ENCODE data around the gene ZNF407. TPM values are rescaled to one million over a fixed set of nuclear protein-coding genes. Genes with fewer than 3 reads are reported as not detected.

ZNF407 gene
- total RNA-seq, 4 donors from 2014 or later = 18.1 to 29.1 (median 19.7) TPM

DNA sequence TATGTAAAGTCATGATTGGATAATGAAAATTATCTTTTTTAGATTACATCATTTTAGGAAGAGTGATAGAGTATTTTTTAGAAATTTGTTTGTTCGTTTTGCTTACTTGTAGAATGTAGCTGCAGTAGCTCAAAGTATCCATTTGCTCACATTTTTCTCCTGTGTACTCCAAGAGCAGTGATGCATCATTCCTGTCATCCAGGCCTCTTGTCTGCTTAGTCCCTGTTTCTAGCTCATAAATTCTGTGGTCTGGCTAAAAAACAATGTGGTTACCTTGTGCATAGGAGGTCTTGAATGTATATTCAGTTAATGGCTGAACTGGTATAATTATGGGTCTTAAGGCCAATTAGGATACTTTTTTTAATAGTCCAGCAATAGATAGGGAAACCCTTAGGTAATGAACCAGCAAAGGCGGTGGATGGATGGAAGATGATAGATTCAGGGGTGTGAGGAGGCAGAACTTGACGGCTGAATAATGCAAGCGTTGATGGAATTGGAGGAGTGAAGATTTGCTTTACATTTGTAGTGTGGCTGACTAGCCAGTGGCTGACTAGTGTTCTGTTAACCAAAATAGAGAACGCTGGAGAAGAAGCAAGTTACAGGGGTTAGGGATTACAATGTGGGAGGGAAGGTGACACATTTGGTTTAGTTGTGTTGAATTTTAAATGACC is 145.0 kb downstream of the ZNF407 start:
- no peak for ATAC-seq
- Histone ChIP-seq H3K9me3 (no peaks in the 10 kb centered on the region), H3K27me3 (no peaks in the 10 kb centered on the region), H3K4me1 (no peaks in the 10 kb centered on the region), H3K27ac (no peak overlapping the region), H3K36me3 (no peaks in the 10 kb centered on the region), H3K4me3 (no peak overlapping the region)
- 87 to 94% methylated on average over 2 to 5 of the region's 5 CpGs for WGBS, 2 donors (ENCODE audit: low coverage in 1 of 2)
- TF ChIP-seq POLR2A (IDR thresholded peaks at IDR 0.05) (no peak), EP300 (IDR thresholded peaks at IDR 0.05) (no peak), POLR2AphosphoS5 (IDR thresholded peaks at IDR 0.05) (no peak)
- TF ChIP-seq, protein P1, sequence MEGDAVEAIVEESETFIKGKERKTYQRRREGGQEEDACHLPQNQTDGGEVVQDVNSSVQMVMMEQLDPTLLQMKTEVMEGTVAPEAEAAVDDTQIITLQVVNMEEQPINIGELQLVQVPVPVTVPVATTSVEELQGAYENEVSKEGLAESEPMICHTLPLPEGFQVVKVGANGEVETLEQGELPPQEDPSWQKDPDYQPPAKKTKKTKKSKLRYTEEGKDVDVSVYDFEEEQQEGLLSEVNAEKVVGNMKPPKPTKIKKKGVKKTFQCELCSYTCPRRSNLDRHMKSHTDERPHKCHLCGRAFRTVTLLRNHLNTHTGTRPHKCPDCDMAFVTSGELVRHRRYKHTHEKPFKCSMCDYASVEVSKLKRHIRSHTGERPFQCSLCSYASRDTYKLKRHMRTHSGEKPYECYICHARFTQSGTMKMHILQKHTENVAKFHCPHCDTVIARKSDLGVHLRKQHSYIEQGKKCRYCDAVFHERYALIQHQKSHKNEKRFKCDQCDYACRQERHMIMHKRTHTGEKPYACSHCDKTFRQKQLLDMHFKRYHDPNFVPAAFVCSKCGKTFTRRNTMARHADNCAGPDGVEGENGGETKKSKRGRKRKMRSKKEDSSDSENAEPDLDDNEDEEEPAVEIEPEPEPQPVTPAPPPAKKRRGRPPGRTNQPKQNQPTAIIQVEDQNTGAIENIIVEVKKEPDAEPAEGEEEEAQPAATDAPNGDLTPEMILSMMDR (IDR thresholded peaks at IDR 0.05) = no peak

DNA sequence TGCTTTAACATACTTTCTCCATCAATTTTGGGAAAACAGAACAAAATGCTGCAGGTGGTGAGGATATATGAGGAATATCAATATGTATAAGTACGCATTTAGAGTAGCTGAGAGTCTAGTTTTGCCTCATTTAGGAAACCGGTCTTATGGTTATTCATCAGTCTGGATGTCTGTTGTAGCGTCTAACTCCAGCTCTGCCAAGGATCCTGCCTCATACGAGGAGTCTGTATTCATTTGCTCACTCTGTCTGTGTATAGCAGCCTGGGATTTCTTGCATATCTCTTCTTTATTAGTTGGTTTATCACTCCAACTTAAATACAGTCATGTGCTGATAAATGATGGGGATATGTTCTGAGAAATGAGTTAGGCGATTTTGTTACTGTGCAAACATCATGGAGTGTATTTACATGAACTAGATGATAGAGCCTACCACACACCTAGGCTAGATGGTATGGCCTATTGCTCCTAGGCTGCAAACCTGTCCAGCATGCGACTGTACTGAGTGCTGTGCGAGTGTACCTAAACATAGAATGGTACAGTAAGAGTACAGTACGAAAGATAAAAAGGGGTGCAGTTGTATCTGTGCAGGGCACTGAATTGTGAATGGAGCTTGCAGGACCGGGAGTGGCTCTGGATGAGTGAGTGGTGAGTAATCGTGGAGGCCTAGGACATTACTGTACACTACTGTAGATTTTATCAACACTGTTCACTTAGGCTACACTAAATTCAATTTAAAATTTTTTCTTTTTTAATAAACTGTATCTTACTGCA is 148.1 kb downstream of the ZNF407 start:
- TF ChIP-seq POLR2AphosphoS5 (IDR thresholded peaks at IDR 0.05) (no peak), EP300 (IDR thresholded peaks at IDR 0.05) (no peak), POLR2A (IDR thresholded peaks at IDR 0.05) (no peak)
- TF ChIP-seq, protein P1 (IDR thresholded peaks at IDR 0.05) = no peak
- H3K36me3 ChIP-seq = no peaks in the 10 kb centered on the region
- H3K4me3 ChIP-seq = no peak overlapping the region
- no peaks in the 10 kb centered on the region for H3K9me3 ChIP-seq
- 70 to 87% methylated on average over 10 of the region's 10 CpGs for WGBS, 2 donors (ENCODE audit: low coverage in 1 of 2)
- H3K4me1 ChIP-seq = no peaks in the 10 kb centered on the region
- no peak overlapping the region for H3K27ac ChIP-seq
- H3K27me3 ChIP-seq = no peaks in the 10 kb centered on the region
- no peak for ATAC-seq

DNA sequence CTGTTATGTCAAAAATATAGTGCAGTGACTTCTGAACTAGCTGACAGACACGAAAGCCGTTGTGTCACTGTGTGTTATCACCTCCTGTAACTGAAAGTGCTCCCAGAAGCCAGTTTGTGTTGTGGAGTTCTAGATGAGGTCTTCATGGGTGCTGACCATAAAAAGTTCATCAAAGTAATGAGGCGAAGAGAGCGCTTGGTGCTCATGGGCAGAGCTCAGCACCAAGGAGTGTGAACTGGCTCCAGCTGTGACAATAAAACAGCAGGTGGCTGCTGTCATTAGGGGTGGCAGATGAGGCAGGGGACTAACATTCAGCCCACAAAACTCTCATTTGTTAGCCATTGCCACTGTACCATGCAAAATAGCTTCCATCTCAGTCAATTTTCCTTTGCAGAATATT is 151.1 kb downstream of the ZNF407 start:
- Histone ChIP-seq H3K27ac (no peak overlapping the region), H3K9me3 (no peaks in the 10 kb centered on the region), H3K36me3 (no peaks in the 10 kb centered on the region), H3K27me3 (no peaks in the 10 kb centered on the region), H3K4me3 (no peak overlapping the region), H3K4me1 (no peaks in the 10 kb centered on the region)
- TF ChIP-seq, protein P1 (IDR thresholded peaks at IDR 0.05) = no peak
- TF ChIP-seq POLR2A (IDR thresholded peaks at IDR 0.05) (no peak), POLR2AphosphoS5 (IDR thresholded peaks at IDR 0.05) (no peak), EP300 (IDR thresholded peaks at IDR 0.05) (no peak)
- 89% methylated on average over 3 to 4 of the region's 4 CpGs for WGBS, 2 donors (ENCODE audit: low coverage in 1 of 2)
- no peak for ATAC-seq

DNA sequence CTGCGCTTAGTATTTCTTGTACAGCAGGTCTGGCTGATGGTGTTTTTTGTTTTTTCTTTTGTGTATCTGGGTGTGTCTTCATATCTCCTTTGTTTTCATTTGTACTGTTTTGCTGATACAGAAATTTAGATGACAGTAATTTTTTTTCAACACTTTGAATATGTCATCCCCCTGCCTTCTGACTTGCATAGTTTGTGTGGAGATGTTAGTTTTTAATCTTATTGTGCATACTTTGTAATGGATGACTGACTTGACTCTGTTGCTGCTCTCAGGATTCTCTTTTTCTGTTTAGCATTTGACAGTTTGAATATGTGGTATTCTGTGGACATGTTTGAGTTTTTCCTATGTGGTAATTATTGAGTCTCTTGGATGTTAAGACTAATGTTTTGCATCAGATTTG is 161.3 kb downstream of the ZNF407 start:
- H3K27me3 ChIP-seq = no peaks in the 10 kb centered on the region
- peaks cover 0 to 9% (median 0%) of the 10 kb centered on the region in 3 donors for H3K9me3 ChIP-seq
- H3K36me3 ChIP-seq = no peaks in the 10 kb centered on the region
- H3K4me1 ChIP-seq = no peaks in the 10 kb centered on the region
- no peak for TF ChIP-seq EP300 (IDR thresholded peaks at IDR 0.05)
- no peak for TF ChIP-seq POLR2AphosphoS5 (IDR thresholded peaks at IDR 0.05)
- TF ChIP-seq, protein P1 (IDR thresholded peaks at IDR 0.05) = no peak
- no peak for TF ChIP-seq POLR2A (IDR thresholded peaks at IDR 0.05)
- WGBS, 2 donors (ENCODE audit: low coverage in 1 of 2) = 100% methylated on average over 1 of the region's 1 CpG
- no peak overlapping the region for H3K27ac ChIP-seq
- no peak overlapping the region for H3K4me3 ChIP-seq
- ATAC-seq = no peak

Measured in gastroesophageal sphincter (tissue), 4 donors.